AML-193 (cell line): ENCODE results near the gene CPPED1.
"Not testable (repeated sequence)": the region's sequence is repeated elsewhere in the genome, so short reads cannot be mapped to it uniquely, and the experiment has no call there.

Experiments used
- DNase-seq, 2 experiments: peaks; one replicate each; lab custom pipeline; 2025; lab: John Stamatoyannopoulos, UW

CPPED1 gene

GRCh38 chr16:12801511-12802042 is 2.1 kb downstream of the CPPED1 start:
- peak; percentile 85 to 91 for DNase-seq

DNA sequence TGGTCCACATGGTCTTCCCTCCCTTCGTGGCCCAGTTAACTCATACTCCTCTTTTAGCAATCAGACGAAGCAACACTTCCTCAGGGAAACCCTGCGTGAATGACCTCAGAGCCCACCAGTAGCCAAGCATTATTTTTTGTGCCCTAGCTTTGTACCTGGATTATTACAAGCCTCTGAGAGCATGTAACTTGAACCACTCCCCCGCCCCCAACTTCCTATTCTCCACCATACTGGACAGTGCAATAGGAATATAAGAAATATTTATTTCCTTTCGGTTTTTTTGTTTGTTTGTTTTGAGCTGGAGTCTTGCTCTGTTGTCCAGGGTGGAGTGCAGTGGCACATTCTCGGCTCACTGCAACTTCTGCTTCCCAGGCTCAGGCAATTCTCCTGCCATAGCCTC is 2.9 kb downstream of the CPPED1 start:
- no peak for DNase-seq

DNA sequence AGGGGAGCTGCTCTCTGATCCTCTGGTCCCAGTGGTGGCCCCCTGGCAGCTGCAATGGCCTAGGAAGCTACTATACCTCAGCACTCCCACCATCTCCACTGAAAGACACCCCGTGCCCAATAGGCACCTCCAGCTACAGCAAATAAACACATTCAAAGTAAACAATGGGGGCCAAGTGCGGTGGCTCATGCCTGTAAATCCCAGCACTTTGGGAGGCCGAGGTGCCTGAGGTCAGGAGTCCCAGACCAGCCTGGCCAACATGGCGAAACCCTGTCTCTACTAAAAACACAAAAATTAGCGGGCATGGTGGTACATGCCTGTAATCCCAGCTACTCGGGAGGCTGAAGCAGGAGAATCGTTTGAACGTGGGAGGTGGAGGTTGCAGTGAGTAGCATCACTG is 3.7 kb downstream of the CPPED1 start:
- not testable (repeated sequence) for DNase-seq

- DNase-seq: no peak
Observed at GRCh38 chr16:12798846-12799245, 4.8 kb downstream of the CPPED1 start.

DNA sequence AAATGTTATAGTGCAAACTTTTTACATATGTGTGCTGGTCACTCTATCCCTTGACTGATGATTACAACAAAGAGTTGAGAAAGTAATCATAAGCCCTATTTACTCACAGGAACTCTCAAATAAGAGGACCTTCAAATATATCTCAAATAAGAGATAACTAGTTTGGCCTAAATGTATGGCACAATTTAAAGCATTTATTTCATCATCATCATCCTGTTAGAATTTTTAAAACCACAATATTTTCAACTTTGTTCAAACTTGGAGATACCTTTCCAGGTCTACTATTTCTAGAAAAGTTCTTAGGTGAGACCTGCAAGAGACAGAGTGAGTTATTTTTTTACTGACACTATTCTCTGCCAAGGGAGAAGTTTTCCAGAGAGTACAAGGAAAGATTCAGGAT is 5.5 kb downstream of the CPPED1 start:
- no peak for DNase-seq

DNA sequence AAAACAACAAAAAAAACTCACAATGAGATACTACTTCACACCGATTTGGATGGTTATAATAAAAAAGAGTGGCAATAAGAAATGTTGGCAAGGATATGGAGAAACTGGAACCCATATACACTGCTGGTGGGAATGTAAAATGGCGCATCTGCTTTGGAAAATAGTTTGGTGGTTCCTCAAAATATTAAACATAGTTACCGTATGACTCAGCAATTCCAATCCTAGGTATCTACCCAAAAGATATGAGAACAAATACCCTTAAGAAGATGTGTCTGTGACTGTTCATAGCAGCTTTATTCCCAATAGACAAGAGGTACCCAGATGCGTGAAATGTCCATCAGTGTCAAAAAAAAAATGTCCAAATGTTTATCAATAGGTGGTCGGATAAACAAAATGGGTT is 7.2 kb downstream of the CPPED1 start:
- no peak for DNase-seq

- no peak for DNase-seq
Observed at GRCh38 chr16:12794486-12795387, 8.9 kb downstream of the CPPED1 start.

DNA sequence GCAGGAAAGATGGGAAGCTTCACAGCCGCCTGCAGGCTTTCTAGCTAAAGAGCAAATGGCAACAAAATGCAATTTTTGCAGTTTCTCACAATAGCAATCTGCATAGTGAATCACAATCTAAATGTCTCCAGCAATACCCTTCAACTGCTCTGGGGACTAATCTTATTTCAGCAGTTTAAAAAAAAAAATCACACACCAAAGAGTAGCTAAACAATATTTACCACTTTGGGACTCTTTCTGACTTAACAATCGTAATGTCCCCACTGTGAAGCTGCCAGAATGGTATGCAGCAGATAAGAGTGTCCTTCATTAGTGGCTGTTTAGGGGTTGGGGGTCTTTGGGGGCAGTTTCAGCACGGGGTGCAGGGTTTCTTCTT is 9.8 kb downstream of the CPPED1 start:
- no peak for DNase-seq

DNA sequence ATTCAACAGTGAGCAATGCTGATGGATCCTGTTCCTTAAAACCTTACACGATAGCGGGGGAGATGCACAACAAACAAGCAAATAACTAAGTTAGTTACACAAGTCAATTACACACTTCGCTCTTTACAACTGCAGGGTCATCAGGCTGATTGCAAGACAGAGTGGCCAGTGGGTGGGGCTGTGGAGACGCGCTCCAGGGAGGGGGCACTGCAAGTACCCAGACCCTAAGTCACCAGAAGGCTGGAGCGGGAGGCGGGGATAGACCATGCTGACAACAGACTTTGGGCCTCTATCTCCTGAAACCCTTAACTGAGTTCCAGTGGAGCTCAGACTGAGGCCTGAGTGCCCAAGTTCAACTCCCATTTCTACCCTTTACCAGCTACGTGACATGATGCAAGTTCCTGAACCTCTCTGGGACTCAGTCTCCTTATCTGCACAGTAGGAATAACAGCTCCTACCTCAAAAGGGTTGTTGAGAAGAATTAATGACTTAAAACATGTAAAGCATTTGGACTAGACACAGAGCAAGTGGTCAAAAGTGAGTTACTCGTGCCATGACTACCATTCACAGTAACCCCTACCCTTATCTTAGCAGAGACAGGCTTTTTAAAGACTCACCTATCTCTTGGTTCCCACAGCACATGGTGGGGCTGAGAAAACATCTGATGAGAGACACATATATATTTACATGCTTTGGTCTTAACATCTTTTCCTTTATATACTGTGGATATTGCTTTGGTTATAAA is 10.4 kb downstream of the CPPED1 start:
- no peak for DNase-seq

GRCh38 chr16:12792528-12792927 is 11.2 kb downstream of the CPPED1 start:
- DNase-seq: not testable (repeated sequence)

DNA sequence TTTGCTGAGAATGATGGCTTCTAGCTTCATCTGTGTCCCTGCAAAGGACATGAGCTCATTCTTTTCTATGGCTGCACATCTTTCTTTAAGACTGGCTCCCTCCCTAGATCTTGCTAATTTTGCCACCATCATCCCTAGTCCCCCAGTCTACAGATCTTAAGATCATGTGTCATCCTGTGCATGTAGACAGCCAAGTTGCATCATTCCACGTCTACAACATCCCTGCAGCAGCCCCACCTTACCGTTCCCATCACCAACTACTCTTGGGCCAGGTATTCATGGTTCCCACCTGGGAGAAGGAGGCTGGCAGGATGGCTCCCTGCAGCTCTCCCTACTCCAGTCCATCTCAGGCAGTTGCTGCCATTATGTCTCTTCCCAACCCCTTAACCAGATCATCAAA is 12.3 kb downstream of the CPPED1 start:
- DNase-seq: no peak

DNA sequence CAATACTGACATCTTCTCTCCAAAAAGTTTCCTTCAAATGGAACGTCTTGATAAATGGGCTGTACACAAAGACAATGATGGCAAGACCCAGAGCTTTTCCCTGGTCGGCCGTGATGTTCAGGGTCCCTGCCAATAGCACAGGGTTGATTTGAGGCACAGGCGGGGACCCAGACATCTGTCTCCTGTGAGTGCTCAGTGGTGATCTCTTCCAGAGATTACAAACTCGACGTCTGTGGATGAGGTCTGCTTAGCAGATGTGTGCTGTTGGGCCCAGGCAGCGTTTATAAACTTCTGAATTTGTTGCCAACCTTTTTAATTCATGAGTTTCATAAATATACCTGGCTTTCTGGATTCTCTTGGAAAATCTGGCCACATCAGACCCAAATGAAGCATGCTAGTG is 14.9 kb downstream of the CPPED1 start:
- DNase-seq: no peak

DNA sequence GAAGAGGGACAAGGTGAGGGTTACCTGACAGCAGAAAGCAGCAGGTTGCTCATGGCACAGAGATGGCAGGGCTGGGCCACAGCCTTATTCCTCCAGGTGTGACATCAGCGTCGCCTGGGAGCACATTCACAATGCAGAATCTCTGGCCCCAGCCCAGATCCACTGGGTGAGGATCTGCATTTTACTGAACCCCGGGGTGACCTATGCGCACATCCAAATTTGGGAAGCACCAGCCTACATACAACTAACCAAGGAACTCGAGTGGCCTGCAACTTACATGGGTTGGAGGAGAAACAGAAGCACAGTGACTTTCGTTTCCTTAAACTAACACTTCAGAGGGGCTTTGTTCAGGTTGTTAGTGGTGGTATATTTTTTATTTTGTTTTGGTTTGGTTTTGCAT is 17.6 kb downstream of the CPPED1 start:
- DNase-seq: no peak

GRCh38 chr16:12784076-12784475 is 19.6 kb downstream of the CPPED1 start:
- DNase-seq: no peak

- DNase-seq: no peak
Observed at GRCh38 chr16:12781777-12782176, 21.9 kb downstream of the CPPED1 start.

DNA sequence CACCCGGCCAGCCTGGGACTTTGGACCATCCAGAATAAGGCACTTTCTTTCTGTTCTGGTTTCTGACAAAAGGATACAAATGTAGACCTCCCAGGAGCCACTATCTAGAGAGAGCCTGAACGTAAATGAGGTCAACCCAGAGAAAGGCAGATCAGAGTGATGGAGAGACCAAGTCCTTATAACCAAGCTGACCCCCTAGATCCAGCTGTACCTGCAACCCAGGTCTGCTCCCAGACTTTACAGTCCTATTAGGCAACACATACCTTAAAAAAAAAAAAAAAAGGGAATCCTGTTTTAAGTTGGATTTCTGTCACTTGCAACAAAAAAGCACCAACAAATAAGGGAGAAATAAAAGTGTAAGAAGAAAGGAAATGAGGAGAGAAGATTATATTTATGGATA is 23.2 kb downstream of the CPPED1 start:
- DNase-seq: no peak

DNA sequence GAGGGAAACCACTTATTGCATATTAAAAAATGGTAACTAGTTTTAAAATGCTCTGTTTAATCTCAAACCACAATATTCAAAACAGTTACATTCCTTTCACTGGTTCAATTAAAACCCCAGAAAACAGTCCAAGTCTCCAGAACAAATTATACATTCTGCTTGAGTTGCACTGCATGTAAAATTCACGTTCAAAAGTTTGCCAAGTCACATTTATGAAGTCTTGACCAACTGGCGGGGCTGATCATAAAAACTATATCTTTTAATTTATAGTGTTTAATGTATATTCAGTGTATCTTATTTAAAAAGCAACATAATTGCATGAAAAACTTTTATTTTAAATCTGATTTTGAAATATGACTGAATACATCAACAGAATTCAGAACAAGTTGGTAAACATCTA is 25.0 kb downstream of the CPPED1 start:
- no peak for DNase-seq

GRCh38 chr16:12775656-12776236 is 27.9 kb downstream of the CPPED1 start:
- DNase-seq: no peak

DNA sequence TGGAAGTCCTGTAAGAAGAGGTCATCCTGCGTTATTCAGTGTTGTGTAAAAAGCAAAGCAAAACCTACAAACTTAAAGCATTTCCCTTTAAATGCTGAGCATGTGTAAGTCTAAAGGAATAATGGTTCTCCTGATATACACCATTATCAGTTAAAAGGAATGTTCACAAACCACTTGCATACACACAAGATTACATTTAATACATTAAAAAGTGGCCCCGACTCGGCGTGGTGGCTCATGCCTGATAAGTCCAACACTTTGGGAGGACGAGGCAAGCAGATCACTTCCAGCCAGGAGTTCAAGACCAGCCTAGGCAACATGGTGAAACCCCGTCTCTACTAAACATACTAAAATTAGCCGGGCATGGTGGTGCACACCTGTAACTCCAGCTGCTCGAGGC is 30.5 kb downstream of the CPPED1 start:
- DNase-seq: no peak

GRCh38 chr16:12771341-12771798 is 32.3 kb downstream of the CPPED1 start:
- DNase-seq: no peak

DNA sequence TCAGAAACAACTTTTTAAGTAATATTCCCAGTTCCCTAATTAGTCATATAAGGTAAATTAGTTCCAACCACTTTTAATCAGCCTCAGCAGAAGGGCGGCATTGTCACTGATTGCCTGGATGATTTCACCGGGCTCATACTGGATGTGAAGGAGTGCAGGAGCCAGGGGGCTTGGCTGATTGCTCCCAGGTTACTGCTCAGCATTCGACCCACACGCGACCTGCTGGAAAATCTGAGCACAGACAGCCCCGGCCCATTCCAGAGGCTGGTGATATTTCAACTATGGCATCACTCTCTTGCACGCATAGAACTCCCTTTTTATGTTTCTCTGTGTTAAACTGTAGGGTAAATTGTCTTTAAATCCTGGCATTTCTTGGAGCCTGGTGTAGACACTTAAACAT is 34.2 kb downstream of the CPPED1 start:
- no peak for DNase-seq

DNA sequence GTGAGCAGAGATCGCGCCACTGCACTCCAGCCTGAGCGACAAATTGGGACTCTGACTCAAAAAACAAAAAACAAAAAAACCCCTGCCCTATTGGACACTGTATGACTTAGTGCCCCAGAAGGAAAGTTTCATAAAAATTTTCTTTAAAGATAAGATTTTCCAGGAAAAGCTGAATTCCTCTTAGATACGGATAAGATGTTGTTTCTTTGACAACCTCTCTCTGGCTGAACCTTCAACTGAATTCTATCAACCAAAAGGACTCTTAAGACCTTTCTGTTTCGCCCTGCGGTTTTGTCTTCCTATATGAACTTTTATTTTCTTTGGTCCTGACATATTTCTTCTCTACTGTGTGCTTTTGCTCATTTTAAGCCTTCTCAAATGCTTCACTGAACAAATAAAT is 35.8 kb downstream of the CPPED1 start:
- DNase-seq: no peak

DNA sequence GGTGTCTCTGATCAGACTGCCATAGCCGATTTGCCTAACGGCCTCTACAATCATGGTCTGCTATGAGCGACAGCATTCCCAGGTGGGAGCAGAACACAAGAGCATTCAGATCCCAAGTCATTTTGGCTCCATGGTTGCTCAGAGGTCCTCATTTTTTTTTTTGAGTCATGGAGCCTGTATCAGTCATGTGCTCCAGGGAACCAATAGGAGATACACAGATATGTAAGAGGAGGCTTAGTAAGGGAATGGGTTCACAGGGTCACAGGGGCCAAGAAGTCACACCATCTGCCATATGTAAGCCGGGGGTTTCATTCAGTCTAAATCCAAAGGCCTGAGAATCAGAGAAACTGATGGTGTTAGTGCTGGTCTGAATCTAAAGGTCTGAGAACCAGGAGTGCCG is 36.8 kb downstream of the CPPED1 start:
- DNase-seq: no peak
